Activated CD4-positive, alpha-beta memory T cell treated with anti-CD3 and anti-CD28 coated beads, Interleukin-2, amount 10 ng/mL, durations not matched to agents 7 days and 5 days (primary cell): Measurements from ENCODE around the gene BPGM. TPM values are rescaled to one million over a fixed set of nuclear protein-coding genes. Genes with fewer than 3 reads are reported as not detected.
A peak's percentile ranks its signal among the peaks of the same experiment; 100 is the strongest.

Experiments used
- CTCF ChIA-PET: fragments of 350-600 bp; sonication (Branson Sonifier 250); formaldehyde crosslinking; loops from one replicate; lab custom pipeline; 2021; ENCODE audit warnings: antibody characterized with exemption, inconsistent platforms; lab: Charles Lee
- POLR2A ChIA-PET: fragments of 350-600 bp; sonication (Branson Sonifier 250); formaldehyde crosslinking; loops from one replicate; lab custom pipeline; 2021; ENCODE audit warnings: antibody characterized with exemption; lab: Charles Lee
- DNase-seq: peaks from one replicate; pipeline ENCODE4 v3.0.0-alpha.2; 2020
- H3K27ac Mint-ChIP-seq: one replicate; pipeline ENCODE4 v1.8.0; 2021; ENCODE audit warnings: mild to moderate bottlenecking, mixed read lengths
- H3K27me3 Mint-ChIP-seq: one replicate; pipeline ENCODE4 v1.8.0; 2021; ENCODE audit warnings: mixed read lengths
- H3K36me3 Mint-ChIP-seq: one replicate; pipeline ENCODE4 v1.8.0; 2021; ENCODE audit warnings: low read depth, mixed read lengths
- H3K4me1 Mint-ChIP-seq: one replicate; pipeline ENCODE4 v1.8.0; 2021; ENCODE audit warnings: mixed read lengths
- H3K4me3 Mint-ChIP-seq: one replicate; pipeline ENCODE4 v1.8.0; 2021; ENCODE audit warnings: mild to moderate bottlenecking, mixed read lengths
- H3K9me3 Mint-ChIP-seq: one replicate; pipeline ENCODE4 v1.8.0; 2021; ENCODE audit warnings: mixed read lengths
- total RNA-seq, 2 experiments: library from RNA; stranded (reverse); gene quantifications; one replicate each; pipeline ENCODE4 v1.2.3, GENCODE V29; 2021

BPGM gene
- total RNA-seq = 10 to 100 TPM; 27.3 to 29.3 TPM

GRCh38 chr7:134646425-134647305, at the start of gene BPGM:
BPGM (plus strand) TSS chr7:134646853; CDS start chr7:134661508, 14,655 bp downstream.
- POLR2A ChIA-PET = interaction anchor here (0.8 to 5.7 kb wide), 33 partner anchors 8 to 863 kb away, joined by 3 to 79 read pairs (median 4); partner anchors contain the start of genes AGBL3, AKR1B1, CYREN and TMEM140
- peaks cover 45% of the 10 kb centered on the region for H3K4me1 Mint-ChIP-seq
- CTCF ChIA-PET = interaction anchor here (0.8 to 3.0 kb wide), 21 partner anchors 7 to 524 kb away, joined by 3 to 27 read pairs (median 4); partner anchors contain the start of genes CYREN and TMEM140
- no peaks in the 10 kb centered on the region for H3K27me3 Mint-ChIP-seq
- peak; percentile 97 for DNase-seq
- H3K9me3 Mint-ChIP-seq = peaks cover 4% of the 10 kb centered on the region
- no peak within 1 kb of the TSS for H3K27ac Mint-ChIP-seq
- no peak within 1 kb of the TSS for H3K4me3 Mint-ChIP-seq
- peaks cover 21% of the 10 kb centered on the region for H3K36me3 Mint-ChIP-seq

GRCh38 chr7:134599371-134599770, 47.3 kb upstream of the BPGM start:
- H3K27me3 Mint-ChIP-seq = peaks cover 30% of the 10 kb centered on the region
- no peaks in the 10 kb centered on the region for H3K4me1 Mint-ChIP-seq
- no peak overlapping the region for H3K27ac Mint-ChIP-seq
- H3K36me3 Mint-ChIP-seq = peaks cover 5% of the 10 kb centered on the region
- ChIA-PET POLR2A (no interaction called here), CTCF (no interaction called here)
- H3K4me3 Mint-ChIP-seq = no peak overlapping the region
- no peak for DNase-seq
- peaks cover 4% of the 10 kb centered on the region for H3K9me3 Mint-ChIP-seq

DNA sequence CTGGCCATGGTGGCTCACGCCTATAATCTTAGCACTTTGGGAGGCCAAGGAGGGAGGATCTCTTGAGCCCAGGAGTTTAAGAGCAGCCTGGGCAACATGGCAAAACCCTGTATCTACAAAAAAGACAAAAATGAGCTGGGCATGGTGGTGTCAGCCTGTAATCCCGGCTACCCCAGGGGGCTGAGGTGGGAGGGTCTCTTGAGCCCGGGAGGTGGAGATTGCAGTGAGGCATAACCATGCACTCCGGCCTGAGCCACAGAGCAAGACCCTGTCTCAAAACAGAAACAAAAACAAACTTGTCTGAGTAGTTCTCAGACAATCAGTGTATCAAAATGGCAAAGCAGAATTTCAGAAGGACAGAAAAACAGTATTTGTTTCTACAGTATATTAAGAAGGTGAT, 45.2 kb upstream of the BPGM start:
- DNase-seq = no peak
- POLR2A ChIA-PET = no interaction called here
- Mint-ChIP-seq H3K4me1 (peaks cover 1% of the 10 kb centered on the region), H3K9me3 (peaks cover 4% of the 10 kb centered on the region), H3K27me3 (peaks cover 42% of the 10 kb centered on the region), H3K27ac (no peak overlapping the region), H3K4me3 (no peak overlapping the region), H3K36me3 (peaks cover 5% of the 10 kb centered on the region)
- CTCF ChIA-PET = no interaction called here

DNA sequence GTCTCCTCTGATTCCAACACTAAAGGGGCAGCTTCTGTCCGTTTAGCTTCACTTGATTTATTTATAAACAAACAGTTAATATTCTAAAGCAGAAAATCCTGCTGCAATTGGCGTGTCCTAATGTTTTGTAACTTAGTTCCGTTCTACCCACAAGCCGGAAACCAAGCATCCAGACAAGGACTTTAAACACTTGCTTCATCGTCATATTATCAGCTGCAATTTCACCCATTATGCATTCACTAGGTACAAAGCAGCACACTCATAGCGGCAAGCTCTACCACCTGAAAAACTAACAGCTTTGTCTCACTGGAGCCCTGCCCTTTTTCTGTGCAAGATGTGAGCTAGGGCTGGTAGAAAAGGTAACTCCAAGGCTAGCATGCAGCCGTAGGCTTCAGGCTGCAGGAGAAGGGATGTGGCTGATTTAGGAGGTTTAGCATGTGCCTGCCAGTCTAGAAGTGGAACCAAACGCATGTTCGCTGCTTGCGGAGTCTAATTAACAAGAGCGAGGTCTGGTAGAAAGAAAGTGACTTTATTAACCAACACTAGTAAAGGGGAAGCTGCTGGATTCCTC, 43.7 kb upstream of the BPGM start:
- CTCF ChIA-PET = interaction anchor here (0.6 to 0.8 kb wide), 2 partner anchors 89 to 261 kb away, joined by 3 read pairs; no protein-coding TSS in a partner anchor
- H3K36me3 Mint-ChIP-seq = peaks cover 5% of the 10 kb centered on the region
- H3K4me1 Mint-ChIP-seq = peaks cover 3% of the 10 kb centered on the region
- POLR2A ChIA-PET = no interaction called here
- H3K4me3 Mint-ChIP-seq = no peak overlapping the region
- no peak overlapping the region for H3K27ac Mint-ChIP-seq
- no peak for DNase-seq
- H3K9me3 Mint-ChIP-seq = peaks cover 4% of the 10 kb centered on the region
- H3K27me3 Mint-ChIP-seq = peaks cover 53% of the 10 kb centered on the region

- Mint-ChIP-seq H3K4me3 (peak overlapping the region; percentile 22), H3K27ac (no peak overlapping the region), H3K9me3 (no peaks in the 10 kb centered on the region), H3K27me3 (peaks cover 60% of the 10 kb centered on the region), H3K4me1 (peaks cover 3% of the 10 kb centered on the region), H3K36me3 (no peaks in the 10 kb centered on the region)
- CTCF ChIA-PET = interaction anchor here (0.6 to 4.5 kb wide), 12 partner anchors 11 to 355 kb away, joined by 3 to 40 read pairs (median 3); no protein-coding TSS in a partner anchor
- DNase-seq = peak; percentile 61
- POLR2A ChIA-PET = no interaction called here
These were observed 40.4 kb upstream of the BPGM start for GRCh38 chr7:134605978-134606923.

DNA sequence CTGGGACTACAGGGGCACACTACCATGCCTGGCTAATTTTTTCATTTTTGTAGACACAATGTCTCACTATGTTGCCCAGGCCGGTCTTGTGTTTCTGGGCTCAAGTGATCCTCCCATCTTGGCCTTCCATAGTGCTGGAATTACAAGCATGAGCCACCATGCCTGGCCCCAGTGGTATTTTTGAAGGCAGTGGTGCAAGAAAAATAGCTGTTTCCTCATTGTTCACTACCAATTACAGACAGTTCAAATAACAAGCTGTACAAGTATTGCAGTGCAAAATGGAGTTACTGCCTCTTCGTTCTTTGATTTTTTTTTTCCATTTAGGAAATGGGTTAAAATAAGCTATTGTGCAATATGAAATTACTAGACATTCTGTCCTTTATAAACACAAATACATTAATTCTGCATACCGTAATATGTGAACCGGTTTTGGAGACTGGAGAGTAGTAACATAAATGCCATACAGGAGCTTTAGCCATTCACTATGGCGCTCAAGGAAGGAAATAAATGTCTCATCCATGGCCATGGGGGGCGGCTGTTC, 35.0 kb upstream of the BPGM start:
- DNase-seq = no peak
- Mint-ChIP-seq H3K4me3 (no peak overlapping the region), H3K36me3 (peaks cover 6% of the 10 kb centered on the region), H3K9me3 (peaks cover 2% of the 10 kb centered on the region), H3K27me3 (peaks cover 39% of the 10 kb centered on the region), H3K4me1 (peaks cover 18% of the 10 kb centered on the region), H3K27ac (no peak overlapping the region)
- ChIA-PET CTCF (interaction anchor here (0.7 to 1.7 kb wide), 6 partner anchors 23 to 340 kb away, joined by 3 to 5 read pairs (median 4); no protein-coding TSS in a partner anchor), POLR2A (no interaction called here)

GRCh38 chr7:134612197-134612596, 34.5 kb upstream of the BPGM start:
- H3K27me3 Mint-ChIP-seq = peaks cover 37% of the 10 kb centered on the region
- peaks cover 18% of the 10 kb centered on the region for H3K4me1 Mint-ChIP-seq
- ChIA-PET CTCF (interaction anchor here (0.7 to 1.7 kb wide), 6 partner anchors 22 to 339 kb away, joined by 3 to 5 read pairs (median 4); no protein-coding TSS in a partner anchor), POLR2A (no interaction called here)
- H3K9me3 Mint-ChIP-seq = peaks cover 2% of the 10 kb centered on the region
- no peak overlapping the region for H3K27ac Mint-ChIP-seq
- peaks cover 7% of the 10 kb centered on the region for H3K36me3 Mint-ChIP-seq
- H3K4me3 Mint-ChIP-seq = no peak overlapping the region
- DNase-seq = no peak

DNA sequence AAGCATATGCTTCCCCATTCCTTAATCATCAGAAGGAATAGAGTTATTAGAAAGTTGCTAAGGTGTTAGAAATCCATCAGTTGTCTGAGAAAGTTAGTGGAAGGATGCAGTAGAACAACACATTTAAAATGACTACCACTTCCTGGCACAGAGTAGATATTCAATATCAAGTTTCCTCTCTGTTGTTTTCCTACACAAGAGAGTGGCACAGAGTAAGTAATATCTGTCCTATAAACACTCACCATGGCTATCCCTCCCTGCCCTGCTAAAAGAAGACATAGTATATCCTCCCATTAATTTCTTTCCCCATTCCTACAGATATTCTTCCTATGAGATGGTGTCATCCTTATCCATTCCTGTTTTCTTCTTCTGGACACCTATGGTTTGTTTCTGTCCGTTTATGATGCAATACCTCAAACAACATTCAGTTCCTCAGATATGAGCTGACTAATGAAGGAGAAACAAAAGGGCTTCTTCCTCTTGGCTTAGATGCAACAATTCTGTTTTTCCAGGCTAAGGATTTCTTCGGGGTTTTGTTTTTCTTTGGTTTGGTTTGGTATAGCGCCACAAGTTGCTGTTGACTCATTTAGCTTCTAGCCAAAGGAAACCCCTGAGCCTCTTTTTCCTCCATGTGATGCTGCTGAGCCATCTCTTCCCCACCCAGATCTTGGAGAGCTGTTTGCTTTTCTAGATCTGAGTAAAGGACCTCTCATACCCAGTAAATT, 32.9 kb upstream of the BPGM start:
- ChIA-PET CTCF (interaction anchor here (1.1 to 1.3 kb wide), 2 partner anchors 67 to 181 kb away, joined by 3 to 4 read pairs; no protein-coding TSS in a partner anchor), POLR2A (interaction anchor here (0.5 to 1.1 kb wide), 2 partner anchors 32 to 251 kb away, joined by 3 to 4 read pairs; no protein-coding TSS in a partner anchor)
- peaks cover 18% of the 10 kb centered on the region for H3K4me1 Mint-ChIP-seq
- peaks cover 7% of the 10 kb centered on the region for H3K36me3 Mint-ChIP-seq
- no peak overlapping the region for H3K4me3 Mint-ChIP-seq
- H3K27ac Mint-ChIP-seq = peak overlapping the region; percentile 26
- H3K9me3 Mint-ChIP-seq = peaks cover 2% of the 10 kb centered on the region
- peaks cover 29% of the 10 kb centered on the region for H3K27me3 Mint-ChIP-seq
- peak; percentile 25 for DNase-seq

DNA sequence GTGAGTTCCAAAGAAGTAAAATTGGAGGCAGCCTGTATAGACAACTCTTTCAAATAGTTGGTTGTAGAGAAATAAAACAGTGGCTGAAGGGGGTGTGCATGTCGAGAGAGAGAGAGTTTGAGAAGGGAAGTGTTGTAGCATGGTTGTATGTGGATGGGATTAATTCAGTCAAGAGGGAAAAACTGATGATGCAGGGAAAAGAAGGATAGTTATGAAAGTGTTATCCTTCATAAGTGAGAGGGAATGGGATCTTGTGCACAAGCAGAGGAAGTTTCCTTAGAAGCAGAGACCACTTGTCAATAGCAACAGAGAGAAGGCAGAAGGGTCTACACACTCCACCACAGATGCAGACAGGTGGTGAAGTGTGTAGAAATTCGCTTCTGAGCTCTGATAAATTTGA, 30.0 kb upstream of the BPGM start:
- ChIA-PET POLR2A (no interaction called here), CTCF (interaction anchor here (1.4 kb wide), 1 partner anchor 11 kb away, joined by 3 read pairs; no protein-coding TSS in a partner anchor)
- Mint-ChIP-seq H3K27ac (no peak overlapping the region), H3K36me3 (peaks cover 7% of the 10 kb centered on the region), H3K4me1 (peaks cover 18% of the 10 kb centered on the region), H3K27me3 (peaks cover 34% of the 10 kb centered on the region), H3K4me3 (no peak overlapping the region), H3K9me3 (peaks cover 2% of the 10 kb centered on the region)
- no peak for DNase-seq

DNA sequence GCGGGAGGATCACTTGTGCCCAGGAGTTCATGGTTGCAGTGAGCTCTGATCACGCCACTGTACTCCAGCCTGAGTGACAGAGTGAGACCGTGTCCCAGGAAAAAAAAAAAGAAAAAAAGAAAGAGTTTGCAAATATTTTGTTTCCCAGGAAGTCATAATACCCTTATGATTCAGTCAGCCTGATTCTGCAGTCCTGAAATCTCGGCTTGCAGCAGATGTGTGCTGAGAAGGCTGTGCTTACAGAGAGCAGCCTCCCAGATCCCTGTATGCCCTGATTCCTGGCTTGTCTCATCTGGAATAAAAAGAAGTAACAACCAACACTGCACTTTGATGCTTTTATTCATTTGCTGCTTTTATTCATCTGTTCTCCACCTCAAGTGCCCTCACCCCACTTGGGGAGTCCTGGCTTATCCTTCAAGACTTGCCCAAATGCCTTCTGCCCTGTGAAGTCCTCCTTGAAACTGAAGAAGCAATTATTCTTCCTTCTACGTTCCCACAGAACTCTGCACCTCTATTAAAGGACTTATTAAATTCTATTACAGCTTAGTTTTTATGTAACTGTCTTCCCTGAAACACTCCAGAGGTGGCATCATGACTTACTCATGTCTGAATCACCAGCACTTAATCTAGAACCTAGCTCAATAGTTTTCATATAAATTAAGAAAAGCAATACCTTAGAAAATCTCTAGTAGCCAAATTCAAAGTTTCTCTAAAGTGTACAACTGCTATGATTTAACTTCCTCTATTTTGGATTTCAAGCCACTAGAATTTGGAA, 27.7 kb upstream of the BPGM start:
- Mint-ChIP-seq H3K4me3 (no peak overlapping the region), H3K27ac (no peak overlapping the region), H3K27me3 (peaks cover 47% of the 10 kb centered on the region), H3K9me3 (peaks cover 2% of the 10 kb centered on the region), H3K4me1 (peaks cover 7% of the 10 kb centered on the region), H3K36me3 (peaks cover 7% of the 10 kb centered on the region)
- no peak for DNase-seq
- POLR2A ChIA-PET = no interaction called here
- CTCF ChIA-PET = interaction anchor here (1.8 kb wide), 1 partner anchor 105 kb away, joined by 5 read pairs; no protein-coding TSS in a partner anchor
